Superior temporal gyrus (tissue), 1 donor: ENCODE data around the gene MMP17.

Source experiments
- DNase-seq: peaks from one replicate; pipeline ENCODE4 v3.0.0-alpha.2; 2016; ENCODE audit errors: extremely low spot score

MMP17 gene

DNA sequence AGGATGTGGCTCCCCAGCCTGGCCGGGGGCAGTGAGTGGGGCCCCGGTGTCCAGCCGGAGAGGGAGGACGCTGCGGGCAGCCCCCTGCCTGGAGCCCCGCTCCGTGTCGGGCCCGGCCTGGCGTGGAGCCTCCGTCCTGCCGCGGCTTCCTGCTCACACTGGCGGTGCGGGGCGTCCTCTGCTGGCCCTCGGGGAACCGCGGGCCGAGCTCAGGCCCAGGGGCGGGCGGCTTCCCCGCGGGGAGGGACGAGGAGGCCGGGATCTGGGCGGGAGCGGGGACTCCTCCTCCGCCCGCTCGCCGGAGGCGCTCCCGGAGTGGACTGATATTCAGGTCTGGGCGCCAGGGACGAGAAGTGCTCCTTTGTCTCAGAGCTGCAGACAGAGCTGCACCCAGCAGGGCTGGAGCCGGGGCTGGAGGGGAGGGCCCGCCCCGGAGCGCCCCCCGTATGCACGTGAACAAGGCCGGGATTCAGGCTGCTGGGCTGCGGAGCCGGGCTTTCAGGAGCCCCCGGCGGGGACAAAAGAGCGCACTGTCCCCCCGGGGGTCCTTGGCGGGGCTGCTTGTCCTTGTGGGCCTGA, 2.2 kb downstream of the MMP17 start:
- DNase-seq: peak; percentile 81

DNA sequence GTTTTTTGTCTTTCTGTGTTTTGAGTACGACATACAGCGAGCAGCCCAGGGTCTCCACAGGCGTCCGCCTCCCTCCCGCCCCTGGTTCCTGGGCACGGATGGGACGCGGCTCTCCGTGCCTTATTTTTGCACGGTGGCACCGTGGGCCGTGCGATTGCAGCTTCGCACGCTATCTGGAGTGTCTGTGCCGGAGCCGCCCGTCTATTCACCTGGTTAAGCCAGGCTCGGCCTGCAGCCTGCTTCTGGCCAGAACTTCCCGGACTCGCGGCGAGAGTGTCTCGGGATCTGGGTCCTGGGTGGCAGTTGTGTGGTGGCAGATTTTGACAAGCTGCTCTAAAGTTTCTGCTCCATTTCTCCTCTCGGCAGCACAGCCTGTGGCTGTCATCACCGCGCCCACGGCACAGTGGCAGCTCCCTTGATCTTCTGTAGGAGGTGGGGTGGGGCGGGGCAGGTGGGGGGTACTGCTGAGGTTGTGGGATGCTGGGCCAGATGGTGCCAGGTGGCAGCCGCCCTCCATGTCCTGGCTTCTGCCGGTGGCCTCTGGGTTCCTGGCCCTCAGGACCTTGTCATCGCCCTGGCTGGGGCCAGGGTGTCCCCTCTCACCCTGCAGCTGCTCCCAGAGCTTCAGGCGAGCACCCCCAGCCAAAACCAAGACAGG, 2.9 kb downstream of the MMP17 start:
- no peak for DNase-seq

DNA sequence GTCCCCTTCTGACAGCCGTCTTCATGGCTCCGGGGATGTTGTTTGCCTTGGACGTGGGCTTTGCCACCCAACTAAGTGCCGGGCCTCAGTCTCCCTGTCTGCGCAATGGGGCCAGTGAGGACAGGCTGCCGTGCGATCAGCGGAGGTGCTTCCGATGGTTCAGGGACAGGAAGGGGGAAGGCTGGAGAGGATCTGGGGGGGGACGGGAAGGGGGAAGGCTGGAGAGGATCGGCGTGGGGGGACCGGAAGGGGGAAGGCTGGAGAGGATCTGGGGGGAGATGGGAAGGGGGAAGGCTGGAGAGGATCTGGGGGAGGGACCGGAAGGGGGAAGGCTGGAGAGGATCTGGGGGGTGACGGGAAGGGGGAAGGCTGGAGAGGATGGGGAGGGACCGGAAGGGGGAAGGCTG, 3.4 kb downstream of the MMP17 start:
- DNase-seq: no peak

DNA sequence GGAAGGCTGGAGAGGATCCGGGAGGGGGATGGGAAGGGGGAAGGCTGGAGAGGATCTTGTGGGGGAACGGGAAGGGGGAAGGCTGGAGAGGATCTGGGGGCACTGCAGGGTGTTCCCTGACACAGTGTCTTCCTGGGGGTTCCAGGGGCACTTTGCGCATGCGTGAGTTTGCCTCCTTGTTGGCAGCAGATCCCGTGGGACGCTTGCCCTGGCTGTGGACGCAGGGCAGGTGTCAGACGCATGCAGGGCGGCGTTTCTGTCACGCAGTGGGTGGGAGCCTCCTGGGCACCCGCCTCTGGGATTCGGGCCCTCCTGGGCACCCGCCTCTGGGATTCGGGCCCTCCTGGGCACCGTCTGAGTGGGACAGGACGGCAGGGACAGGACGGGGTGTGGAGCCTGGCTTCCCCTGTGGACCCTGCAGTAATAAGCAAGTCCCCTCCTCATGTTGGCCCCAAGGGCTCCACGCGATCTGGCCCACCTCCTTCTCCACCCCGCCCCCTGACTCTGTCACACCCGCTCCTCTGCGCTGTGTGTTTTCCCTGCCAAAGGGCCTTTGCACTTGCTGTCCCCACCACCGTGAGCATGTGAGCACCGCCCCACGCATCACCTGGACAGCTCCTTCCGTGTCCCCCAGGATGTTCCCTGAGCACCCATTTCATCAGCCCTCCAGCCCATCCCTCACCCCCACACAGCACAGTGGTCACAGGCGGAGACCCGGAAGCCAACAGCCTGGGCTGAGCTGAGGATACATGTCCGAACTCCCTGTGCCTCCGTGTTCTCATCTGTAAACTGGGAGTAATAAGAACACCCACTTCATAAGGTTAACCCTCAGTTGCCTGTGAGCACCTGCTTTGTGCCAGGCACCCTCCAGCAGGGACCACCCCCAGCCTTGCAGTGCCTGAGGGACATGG, 4.4 kb downstream of the MMP17 start:
- DNase-seq: peak; percentile 35

DNA sequence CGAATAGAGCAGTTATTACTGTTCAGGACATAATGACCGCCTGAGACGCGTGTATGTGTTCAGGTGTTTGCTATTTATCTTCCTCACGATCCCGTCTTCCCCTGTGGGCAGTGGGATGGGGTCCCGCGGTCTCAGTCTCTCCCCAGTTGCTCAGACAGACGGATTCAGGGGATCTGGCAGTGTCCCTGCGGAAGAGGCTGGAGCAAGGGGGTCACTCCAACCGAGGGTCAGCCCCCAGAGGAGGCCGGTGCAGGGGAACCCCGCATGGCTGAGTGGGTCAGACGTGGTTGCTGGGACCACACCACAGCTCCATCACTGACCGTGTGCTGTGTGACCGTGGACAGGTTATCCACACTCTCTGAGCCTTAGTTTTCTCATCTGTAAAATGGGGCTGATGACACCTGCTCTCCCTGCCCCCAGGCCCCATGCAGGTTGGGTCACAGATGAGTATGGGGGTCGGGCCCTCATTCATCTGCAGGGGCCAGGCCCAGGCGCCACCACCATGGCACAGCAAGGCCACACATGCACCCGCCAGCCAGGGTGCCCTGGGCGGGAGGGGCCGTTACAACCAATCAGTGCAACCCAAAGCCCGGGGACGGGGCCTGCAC, 5.2 kb downstream of the MMP17 start:
- no peak for DNase-seq

DNA sequence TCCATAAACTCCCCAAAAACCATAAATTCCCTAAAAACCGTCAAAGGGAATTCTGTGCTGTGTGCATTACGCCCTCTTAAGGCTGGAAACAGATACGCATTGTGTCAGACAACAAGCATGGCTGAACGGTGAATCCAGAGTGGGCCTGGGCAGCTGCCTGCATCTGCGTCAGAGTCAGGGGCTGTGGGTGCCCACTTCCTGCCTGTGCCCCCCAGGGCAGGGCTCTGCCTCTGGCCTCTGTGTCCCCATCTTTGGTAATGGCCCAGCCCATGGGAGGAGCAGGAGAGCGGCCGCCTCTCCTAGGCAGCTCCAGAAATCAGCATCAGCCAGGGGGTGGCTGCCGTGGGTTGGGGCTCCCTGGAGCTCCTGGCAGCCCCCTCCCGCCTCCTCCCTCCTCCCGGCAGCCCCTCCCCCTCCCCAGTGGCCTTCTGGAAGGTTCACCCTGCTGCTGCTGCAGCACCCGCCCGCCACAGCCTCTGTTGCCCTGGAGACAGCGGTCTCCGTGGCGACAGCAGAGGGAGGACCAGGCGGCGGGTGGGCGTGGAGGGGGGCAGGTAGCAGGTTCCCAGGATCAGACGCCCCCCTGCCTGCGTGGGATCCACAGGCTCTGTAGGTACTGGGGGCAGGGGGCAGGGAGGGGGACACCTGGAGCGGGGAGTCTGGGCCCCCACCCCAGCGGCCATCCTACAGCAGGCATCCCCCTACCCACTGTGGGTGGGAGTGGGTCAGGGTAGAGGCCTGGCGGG, 5.9 kb downstream of the MMP17 start:
- peak; percentile 67 for DNase-seq

DNA sequence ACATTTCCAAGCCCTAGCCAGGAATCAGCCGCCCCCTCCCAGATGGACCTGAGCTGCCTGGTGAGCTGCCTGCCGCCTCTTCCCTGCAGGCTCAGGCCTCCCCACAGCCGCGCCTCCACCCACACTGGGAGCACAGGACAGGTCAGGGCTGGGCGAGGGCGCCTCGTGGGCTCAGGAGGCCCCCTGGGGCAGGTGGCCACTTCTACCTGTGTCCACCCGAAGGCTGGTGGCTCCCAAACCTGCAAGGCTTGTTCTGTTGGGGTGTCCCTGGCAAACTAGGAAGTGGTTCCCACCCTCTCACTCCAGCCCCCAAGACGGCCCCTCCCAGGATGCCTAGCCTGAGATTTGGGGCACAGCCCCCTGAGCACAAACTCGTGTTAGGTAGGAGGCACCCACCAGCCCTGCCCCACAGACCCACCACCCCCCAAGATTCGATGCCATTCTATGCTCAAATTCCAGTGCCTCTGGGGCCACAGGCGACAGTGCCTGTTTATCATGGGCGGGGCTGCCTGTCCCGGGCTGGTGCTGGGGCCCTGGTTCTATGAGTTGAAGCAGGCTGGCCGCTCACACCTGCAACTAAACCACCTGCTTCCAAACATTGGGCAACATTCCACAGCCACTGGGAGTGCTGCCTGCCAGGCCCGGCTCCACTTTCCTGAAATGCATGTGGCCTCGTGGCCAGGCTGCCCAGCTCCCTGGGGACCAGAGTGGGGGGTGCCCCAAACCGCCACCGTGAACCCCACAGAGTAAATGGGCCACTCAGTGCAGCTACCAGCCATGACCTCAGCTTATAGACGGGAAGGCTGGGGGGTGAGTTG, 6.8 kb downstream of the MMP17 start:
- DNase-seq: no peak

DNA sequence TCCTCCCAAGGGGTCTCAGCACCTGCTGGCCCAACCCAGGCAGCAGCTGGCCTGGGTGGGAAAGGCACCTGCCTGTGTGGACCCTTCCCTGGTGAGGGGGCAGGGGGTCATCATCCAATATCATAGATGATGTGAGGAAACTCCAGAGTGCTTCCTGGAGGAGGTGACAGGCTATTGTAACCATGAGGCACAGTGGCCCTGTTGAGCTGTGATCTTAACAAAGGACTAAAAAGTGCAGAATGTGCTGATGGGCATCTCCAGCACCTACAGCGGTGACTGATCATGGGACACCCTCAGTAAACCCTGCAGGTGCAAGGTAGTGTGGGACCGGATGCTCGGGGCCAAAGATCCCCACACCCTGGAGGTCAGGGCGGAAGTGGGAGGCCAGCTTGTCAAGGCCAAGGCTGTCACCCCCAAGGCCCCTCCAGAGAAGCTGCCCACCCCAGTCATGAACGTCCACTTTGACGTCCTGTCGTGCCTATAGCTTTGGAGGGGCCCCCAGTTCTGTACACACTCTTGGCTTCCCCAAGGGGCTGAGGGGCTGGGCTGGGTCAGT, 7.5 kb downstream of the MMP17 start:
- no peak for DNase-seq

DNA sequence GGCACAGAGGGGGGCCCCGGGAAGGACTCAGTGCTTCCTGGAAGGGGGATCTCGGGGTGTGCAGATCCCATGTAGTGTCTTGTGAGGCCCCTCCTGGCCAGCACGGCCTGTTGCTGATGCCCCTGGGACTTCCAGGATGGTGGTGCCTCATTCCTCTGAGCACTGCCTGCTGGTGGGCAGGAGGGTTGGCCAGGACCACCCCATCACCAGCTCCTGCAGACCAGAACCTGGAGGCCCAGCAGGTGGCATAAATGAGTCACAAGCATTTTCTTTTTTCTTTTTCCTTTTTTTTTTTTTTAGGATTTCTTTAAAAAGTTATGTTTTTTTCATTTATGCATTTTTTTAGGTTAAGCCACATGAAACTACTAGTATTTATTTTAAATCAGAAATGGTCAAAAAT, 8.0 kb downstream of the MMP17 start:
- no peak for DNase-seq

DNA sequence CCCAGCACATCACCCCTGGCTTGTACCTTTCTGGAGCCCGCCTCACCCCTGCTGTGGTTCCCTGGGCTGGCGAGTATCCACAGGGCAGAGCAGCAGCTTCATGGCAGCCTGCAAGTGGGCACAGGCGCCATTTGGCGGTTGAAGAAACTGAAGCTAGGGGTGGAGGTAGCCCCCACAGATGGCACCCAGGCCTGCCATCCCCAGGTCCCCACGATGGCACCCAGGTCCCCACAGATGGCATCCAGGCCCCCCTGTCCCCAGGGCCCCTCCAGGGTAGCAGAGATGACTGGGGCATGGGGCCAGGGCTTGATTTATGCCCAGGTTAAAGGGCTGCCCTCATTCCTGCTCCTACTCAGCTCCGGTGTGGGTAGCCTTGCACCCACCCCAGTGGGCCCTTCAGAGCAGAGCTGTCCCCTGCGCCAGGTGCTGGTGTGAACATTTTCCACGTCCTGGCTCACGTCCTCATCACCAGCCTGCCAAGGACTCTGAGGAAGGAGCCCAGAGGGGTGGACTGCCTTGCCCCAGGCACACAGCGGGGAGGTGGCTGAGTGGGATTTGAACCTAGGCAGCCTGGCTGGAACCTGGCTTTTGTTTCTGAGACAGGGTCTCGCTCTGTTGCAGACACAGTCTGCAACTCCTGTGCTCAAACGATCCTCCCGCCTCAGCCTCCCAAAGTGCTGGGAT, 8.7 kb downstream of the MMP17 start:
- DNase-seq: no peak

DNA sequence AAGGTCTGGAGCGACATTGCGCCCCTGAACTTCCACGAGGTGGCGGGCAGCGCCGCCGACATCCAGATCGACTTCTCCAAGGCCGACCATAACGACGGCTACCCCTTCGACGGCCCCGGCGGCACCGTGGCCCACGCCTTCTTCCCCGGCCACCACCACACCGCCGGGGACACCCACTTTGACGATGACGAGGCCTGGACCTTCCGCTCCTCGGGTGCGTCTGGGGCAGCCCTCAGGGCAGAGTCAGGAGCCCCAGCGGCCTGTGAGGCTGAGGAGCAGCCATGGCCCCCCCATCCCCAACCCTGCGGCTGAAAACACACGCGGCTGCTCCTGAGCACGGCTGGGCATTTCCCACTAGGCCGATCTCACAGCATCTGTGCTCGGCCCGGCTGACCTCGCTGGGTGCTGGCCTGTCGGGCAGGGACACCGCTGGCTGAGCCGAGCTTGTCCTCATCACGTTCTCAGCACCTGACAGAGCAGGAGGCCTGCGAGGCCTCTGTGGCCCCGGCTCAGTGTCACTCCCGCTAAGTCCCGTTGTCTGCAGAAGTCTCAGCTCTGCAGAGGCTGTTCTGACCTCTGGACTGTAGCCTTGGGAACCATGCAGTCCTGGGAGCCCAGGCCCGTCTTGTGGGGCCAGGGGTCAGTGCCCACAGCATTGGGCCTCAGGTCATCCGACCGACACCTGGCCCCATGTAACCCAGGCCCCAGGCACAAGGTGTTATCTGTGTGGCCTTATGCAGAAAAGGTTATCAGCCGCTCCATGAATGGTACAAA, 12.6 kb downstream of the MMP17 start:
- DNase-seq: no peak

DNA sequence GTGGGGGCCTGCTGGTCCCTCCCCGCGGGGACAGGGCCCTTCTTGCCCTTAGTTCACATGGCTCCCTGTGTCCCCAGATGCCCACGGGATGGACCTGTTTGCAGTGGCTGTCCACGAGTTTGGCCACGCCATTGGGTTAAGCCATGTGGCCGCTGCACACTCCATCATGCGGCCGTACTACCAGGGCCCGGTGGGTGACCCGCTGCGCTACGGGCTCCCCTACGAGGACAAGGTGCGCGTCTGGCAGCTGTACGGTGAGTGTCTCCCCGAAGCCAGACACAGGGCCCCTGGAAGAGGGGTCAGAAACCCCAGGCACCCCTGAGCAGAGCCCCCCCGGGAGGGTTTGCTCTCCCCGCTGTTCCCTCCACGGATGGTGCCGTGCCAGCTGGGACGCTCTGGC, 13.4 kb downstream of the MMP17 start:
- DNase-seq: no peak

DNA sequence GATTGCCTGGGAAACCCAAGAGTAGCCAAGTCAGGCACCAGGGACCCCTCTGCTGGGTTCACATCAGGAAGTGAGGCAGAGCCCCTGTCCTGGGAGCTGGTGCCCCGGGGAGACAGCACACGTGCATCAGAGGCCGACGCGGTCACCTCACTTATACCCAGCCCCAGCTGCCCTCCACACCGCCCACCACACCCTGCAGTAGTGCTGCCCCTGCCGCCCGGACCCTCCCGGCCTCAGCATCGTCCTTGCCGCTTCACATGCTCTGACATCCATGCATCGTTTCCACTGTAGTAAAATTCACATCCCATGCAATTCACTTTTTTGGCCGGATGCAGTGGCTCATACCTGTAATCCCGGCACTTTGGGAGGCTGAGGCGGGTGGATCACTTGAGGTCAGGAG, 14.0 kb downstream of the MMP17 start:
- DNase-seq: no peak

DNA sequence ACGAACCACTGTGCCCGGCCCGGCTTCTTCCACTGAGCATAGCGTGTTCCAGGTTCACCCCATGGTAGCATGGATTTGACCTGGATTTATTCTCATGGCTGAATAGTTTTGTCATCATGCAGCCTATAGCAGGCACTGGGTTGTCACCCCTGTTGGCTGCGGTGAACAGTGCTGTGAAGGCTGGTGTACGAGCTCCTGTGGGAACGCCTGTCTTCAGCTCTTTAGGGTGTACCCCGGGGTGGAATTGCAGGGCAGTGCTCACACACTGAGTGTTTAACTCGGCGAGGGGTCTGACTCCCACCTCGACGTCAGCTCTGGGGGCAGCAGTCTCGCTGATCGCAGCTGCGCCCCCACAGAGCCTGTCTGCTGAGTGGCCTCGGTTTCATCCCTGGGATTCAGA, 15.3 kb downstream of the MMP17 start:
- DNase-seq: no peak

DNA sequence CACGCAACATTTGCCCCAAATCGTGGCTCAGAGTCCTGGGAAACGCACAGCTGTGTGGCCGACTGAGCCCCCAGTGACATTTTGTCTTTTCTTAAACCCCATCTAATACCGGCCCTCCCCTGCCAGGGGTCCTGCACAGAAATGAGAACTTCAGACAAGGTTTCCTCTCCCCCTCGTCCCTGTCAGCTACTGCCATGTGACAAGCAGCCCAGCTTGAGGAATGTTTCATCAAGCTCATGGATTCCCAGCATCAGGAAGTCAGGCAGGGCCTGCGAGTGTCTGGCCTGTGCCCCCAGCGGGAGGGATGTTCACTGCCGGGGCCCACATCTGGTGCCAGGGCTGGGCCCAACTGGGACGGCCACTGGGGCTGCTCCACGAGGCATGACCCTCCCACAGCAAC, 15.9 kb downstream of the MMP17 start:
- DNase-seq: no peak

DNA sequence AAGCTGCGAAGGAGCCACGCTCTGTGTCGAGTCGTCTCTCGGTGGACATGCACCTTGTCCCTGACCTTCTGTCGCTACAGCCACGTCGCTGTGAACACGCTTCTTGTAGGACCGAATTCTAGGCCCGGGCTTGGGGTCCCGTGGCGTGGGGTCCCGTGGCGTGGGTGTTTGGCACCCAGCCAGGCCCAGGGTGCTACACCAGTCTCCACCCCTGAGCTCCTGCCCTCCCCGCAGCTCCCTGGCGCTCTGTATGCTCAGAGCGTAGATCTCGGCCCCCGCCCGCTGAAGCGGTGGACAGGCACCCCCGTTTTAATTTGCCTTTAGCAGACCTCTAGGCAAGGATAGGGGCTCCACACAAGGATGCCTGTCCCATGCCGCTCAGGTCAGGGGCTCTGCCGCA, 16.5 kb downstream of the MMP17 start:
- DNase-seq: no peak

DNA sequence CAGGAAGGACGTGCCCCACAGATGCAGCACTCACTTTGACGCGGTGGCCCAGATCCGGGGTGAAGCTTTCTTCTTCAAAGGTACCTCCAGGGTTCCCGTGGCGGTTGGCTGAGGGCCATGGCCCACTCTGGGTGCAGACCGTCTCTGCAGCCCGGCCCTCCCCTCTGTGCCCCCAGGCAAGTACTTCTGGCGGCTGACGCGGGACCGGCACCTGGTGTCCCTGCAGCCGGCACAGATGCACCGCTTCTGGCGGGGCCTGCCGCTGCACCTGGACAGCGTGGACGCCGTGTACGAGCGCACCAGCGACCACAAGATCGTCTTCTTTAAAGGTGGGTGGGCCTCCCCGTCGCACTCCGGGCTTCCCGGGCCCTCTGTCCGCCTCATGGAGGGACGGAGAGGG, 16.9 kb downstream of the MMP17 start:
- DNase-seq: no peak

DNA sequence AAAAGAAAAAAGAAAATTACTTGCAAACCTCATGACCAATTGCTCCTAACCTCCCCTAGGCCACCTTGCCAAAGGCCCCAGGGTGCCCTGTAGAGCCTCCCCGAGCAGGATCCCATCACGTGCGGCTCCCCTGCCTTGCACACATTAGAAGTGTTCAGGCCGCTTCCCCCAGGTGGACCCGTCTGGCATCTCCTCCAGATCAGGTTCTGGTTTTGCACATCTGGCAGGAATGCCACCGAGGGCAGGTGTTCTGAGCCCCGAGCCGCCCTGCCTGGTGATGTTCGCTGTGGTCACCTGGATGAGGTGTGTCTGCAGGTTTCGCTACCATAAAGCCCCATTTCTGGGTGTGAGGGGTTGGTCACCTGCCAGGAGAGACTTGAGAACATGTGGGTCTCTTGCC, 19.3 kb downstream of the MMP17 start:
- no peak for DNase-seq

DNA sequence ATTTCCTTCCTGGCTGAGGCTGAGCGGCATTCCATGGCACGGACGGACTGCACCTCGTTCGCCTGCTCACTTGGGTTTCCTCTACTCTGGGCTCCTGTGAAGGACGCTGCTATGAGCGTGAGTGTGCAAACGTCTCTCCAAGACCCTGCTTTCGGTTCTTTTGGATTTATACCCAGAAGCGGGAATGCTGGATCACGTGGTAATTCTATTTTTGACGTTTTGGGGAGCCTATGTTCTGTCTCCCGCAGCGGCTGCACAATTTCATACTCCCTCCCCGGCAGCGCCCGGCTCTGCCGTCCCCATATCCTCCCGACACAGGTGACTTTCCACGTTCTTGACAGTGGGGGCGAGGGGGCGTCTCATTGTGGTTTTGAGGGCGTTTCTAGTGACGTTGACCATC, 20.6 kb downstream of the MMP17 start:
- no peak for DNase-seq
